Measurements from ENCODE around the gene C1QL1.
"Not testable (repeated sequence)": the region's sequence is repeated elsewhere in the genome, so short reads cannot be mapped to it uniquely, and the experiment has no call there.

C1QL1 gene

GRCh38 chr17:44959821-44960531, 8.1 kb downstream of the C1QL1 start:
- DNase-seq, result no peak

GRCh38 chr17:44956998-44957981, 10.8 kb downstream of the C1QL1 start:
- DNase-seq, result no peak

- no peak for DNase-seq
Measured at GRCh38 chr17:44955674-44956425, 12.3 kb downstream of the C1QL1 start.

GRCh38 chr17:44952946-44953475, 15.1 kb downstream of the C1QL1 start:
- no peak for DNase-seq

GRCh38 chr17:44948315-44948795, 19.7 kb downstream of the C1QL1 start:
- no peak for DNase-seq

- DNase-seq, result peak; percentile 78
Measured at GRCh38 chr17:44947461-44948314, 20.4 kb downstream of the C1QL1 start, which contains the start of gene KIF18B. Gene KIF18B (minus strand): TSS chr17:44947773. CDS start chr17:44936344, 11,429 bp downstream.

GRCh38 chr17:44945652-44946051, 22.5 kb downstream of the C1QL1 start:
- DNase-seq, result not testable (repeated sequence)

- no peak for DNase-seq
Measured at GRCh38 chr17:44942456-44942855, 25.6 kb downstream of the C1QL1 start.

- DNase-seq, result no peak
Measured at GRCh38 chr17:44941712-44942331, 26.3 kb downstream of the C1QL1 start.

- no peak for DNase-seq
Measured at GRCh38 chr17:44940768-44941167, 27.3 kb downstream of the C1QL1 start.

GRCh38 chr17:44940317-44940716, 27.8 kb downstream of the C1QL1 start:
- no peak for DNase-seq

- DNase-seq, result no peak
Measured at GRCh38 chr17:44935116-44935515, 33.0 kb downstream of the C1QL1 start.

- DNase-seq, result no peak
Measured at GRCh38 chr17:44934745-44935105, 33.4 kb downstream of the C1QL1 start.

GRCh38 chr17:44933824-44934744, 34.0 kb downstream of the C1QL1 start:
- no peak for DNase-seq

- no peak for DNase-seq
Measured at GRCh38 chr17:44932787-44933097, 35.4 kb downstream of the C1QL1 start.

GRCh38 chr17:44932096-44932786, 35.9 kb downstream of the C1QL1 start:
- DNase-seq, result no peak

- no peak for DNase-seq
Measured at GRCh38 chr17:44931376-44931775, 36.7 kb downstream of the C1QL1 start.

GRCh38 chr17:44930667-44931066, 37.4 kb downstream of the C1QL1 start:
- DNase-seq, result no peak

GRCh38 chr17:44928950-44929720, 39.0 kb downstream of the C1QL1 start:
- no peak for DNase-seq
